MCF 10A (cell line): ENCODE measurements around the gene SOWAHA. TPM values are rescaled to one million over a fixed set of nuclear protein-coding genes. Genes with fewer than 3 reads are reported as not detected.

Experiments
- total RNA-seq: library from RNA; stranded (reverse); gene quantifications from 2 replicates; pipeline ENCODE4 v1.2.3, GENCODE V29; 2022

The SOWAHA gene
- total RNA-seq, 1 experiment from 2014 or later: not detected

Other genes with a start within 250 kb of the SOWAHA start
- not detected in 2 replicates for gene IL13, start 155.1 kb upstream of the SOWAHA start, total RNA-seq
- not detected in 2 replicates for gene IL4, start 139.3 kb upstream of the SOWAHA start, total RNA-seq
- gene KIF3A, start 75.8 kb upstream of the SOWAHA start, total RNA-seq: 23.9 and 31.5 TPM in 2 replicates
- gene CCNI2, start 65.9 kb upstream of the SOWAHA start, total RNA-seq: 0.12 and 0.16 TPM in 2 replicates
- gene SEPTIN8, start 36.1 kb upstream of the SOWAHA start, total RNA-seq: 34.8 and 53.1 TPM in 2 replicates
- gene SHROOM1, start 17.3 kb downstream of the SOWAHA start, total RNA-seq: 20.5 and 22.7 TPM in 2 replicates
- 0.51 and 0.79 TPM in 2 replicates for gene GDF9, start 53.2 kb downstream of the SOWAHA start, total RNA-seq
- 974 and 1,181 TPM in 2 replicates for gene UQCRQ, start 53.3 kb downstream of the SOWAHA start, total RNA-seq
- gene LEAP2, start 60.4 kb downstream of the SOWAHA start, total RNA-seq: 2.9 and 3.2 TPM in 2 replicates
- 200 and 206 TPM in 2 replicates for gene AFF4, start 150.3 kb downstream of the SOWAHA start, total RNA-seq
- 35.0 and 37.7 TPM in 2 replicates for gene ZCCHC10, start 213.2 kb downstream of the SOWAHA start, total RNA-seq
- gene HSPA4, start 238.7 kb downstream of the SOWAHA start, total RNA-seq: 173 and 218 TPM in 2 replicates